ENCODE results near the gene TBC1D8. TPM values are rescaled to one million over a fixed set of nuclear protein-coding genes. Genes with fewer than 3 reads are reported as not detected.
A peak's percentile ranks its signal among the peaks of the same experiment; 100 is the strongest.

Gene TBC1D8
- total and polyA plus RNA-seq, 2 of the 13 experiments (the other 11 are each of a cell fraction or from before 2014, with no cell fraction given): 45.1 to 95.4 TPM

DNA sequence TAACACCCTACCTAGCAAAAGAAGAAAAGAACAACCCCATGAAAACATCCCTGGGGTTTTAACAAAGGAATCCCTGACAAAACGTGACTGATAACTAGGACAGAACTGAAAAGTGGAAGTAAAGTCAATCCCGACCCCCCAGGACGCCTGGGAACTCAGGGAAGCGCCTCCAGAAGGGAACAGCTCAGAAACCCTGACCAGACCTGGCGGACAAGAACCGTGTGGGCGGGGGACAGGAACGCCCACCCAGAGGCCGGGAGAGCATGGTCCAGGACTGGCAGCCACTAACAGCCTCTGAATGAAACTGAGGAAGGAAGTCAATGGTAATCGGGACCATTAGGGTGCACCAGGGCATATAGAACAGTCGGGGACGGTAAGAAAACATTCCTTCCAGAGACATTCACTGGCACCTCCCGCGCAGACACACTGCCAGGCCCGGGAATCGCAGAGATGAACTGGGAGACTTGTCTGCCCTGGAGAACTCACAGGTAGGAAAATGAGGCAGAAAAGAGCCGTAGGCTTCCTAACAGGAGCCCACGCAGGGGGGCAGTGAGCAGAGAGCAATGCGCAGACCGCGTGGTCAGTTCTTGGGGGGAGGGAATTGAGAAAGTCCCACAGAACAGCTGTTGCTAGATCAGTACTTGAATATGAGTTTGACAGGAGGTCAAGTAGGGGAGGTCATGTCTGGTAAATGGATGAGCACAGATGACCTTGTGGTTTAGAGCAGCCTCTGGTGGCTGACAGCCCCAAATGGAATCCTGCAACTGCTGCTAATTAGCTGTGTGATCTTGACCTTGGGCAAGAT, 1.3 kb upstream of the TBC1D8 start (continued):
- TF ChIP-seq ZNF761 (CRISPR knock-in tag; conservative IDR thresholded peaks at IDR 0.05): peak; percentile 81; the same call in 1 of the 2 replicates
- TF ChIP-seq ZNF766 (CRISPR knock-in tag; IDR thresholded peaks at IDR 0.05; ENCODE audit: borderline replicate concordance): no peak
- TF ChIP-seq, protein P1, sequence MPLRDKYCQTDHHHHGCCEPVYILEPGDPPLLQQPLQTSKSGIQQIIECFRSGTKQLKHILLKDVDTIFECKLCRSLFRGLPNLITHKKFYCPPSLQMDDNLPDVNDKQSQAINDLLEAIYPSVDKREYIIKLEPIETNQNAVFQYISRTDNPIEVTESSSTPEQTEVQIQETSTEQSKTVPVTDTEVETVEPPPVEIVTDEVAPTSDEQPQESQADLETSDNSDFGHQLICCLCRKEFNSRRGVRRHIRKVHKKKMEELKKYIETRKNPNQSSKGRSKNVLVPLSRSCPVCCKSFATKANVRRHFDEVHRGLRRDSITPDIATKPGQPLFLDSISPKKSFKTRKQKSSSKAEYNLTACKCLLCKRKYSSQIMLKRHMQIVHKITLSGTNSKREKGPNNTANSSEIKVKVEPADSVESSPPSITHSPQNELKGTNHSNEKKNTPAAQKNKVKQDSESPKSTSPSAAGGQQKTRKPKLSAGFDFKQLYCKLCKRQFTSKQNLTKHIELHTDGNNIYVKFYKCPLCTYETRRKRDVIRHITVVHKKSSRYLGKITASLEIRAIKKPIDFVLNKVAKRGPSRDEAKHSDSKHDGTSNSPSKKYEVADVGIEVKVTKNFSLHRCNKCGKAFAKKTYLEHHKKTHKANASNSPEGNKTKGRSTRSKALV (CRISPR knock-in tag; IDR thresholded peaks at IDR 0.05): peak; percentile 80; the same call in 1 of the 2 replicates
- TF ChIP-seq REPIN1 (CRISPR knock-in tag; IDR thresholded peaks at IDR 0.05; ENCODE audit: borderline replicate concordance, low read depth): peak; percentile 64; the same call in 1 of the 2 replicates
- TF ChIP-seq, protein P2, sequence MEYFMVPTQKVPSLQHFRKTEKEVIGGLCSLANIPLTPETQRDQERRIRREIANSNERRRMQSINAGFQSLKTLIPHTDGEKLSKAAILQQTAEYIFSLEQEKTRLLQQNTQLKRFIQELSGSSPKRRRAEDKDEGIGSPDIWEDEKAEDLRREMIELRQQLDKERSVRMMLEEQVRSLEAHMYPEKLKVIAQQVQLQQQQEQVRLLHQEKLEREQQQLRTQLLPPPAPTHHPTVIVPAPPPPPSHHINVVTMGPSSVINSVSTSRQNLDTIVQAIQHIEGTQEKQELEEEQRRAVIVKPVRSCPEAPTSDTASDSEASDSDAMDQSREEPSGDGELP (IDR thresholded peaks at IDR 0.05; ENCODE audit: borderline replicate concordance, low read depth): peak; percentile 93
- TF ChIP-seq ZNF232 (CRISPR knock-in tag; IDR thresholded peaks at IDR 0.05; ENCODE audit: borderline replicate concordance): 0 out of 2 replicates have a peak, but pooled peaks have one; percentile 75
- no peak for TF ChIP-seq HDAC6 (IDR thresholded peaks at IDR 0.05; ENCODE audit: low read depth, low read length)
- peak; percentile 43 for TF ChIP-seq CEBPG (CRISPR knock-in tag; IDR thresholded peaks at IDR 0.05)
- TF ChIP-seq, protein P3, sequence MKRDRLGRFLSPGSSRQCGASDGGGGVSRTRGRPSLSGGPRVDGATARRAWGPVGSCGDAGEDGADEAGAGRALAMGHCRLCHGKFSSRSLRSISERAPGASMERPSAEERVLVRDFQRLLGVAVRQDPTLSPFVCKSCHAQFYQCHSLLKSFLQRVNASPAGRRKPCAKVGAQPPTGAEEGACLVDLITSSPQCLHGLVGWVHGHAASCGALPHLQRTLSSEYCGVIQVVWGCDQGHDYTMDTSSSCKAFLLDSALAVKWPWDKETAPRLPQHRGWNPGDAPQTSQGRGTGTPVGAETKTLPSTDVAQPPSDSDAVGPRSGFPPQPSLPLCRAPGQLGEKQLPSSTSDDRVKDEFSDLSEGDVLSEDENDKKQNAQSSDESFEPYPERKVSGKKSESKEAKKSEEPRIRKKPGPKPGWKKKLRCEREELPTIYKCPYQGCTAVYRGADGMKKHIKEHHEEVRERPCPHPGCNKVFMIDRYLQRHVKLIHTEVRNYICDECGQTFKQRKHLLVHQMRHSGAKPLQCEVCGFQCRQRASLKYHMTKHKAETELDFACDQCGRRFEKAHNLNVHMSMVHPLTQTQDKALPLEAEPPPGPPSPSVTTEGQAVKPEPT (CRISPR knock-in tag; IDR thresholded peaks at IDR 0.05; ENCODE audit: low read depth): peak; percentile 88; the same call in 1 of the 2 replicates
- TF ChIP-seq SMC3 (IDR thresholded peaks at IDR 0.05; ENCODE audit: low read length): peak; percentile 100
- peak; percentile 67 for TF ChIP-seq ZNF687 (CRISPR knock-in tag; IDR thresholded peaks at IDR 0.05)
- TF ChIP-seq HNF4A (CRISPR knock-in tag; IDR thresholded peaks at IDR 0.05): peak; percentile 15
- TF ChIP-seq MAFG (CRISPR knock-in tag; IDR thresholded peaks at IDR 0.05): no peak
- peak; percentile 24; the same call in 1 of the 2 replicates for TF ChIP-seq KDM4B (CRISPR knock-in tag; IDR thresholded peaks at IDR 0.05)
- TF ChIP-seq ASH2L (IDR thresholded peaks at IDR 0.05; ENCODE audit: insufficient read length, low read depth, low read length): peak; percentile 9
- TF ChIP-seq ISL2 (CRISPR knock-in tag; IDR thresholded peaks at IDR 0.05): peak; percentile 53; the same call in 1 of the 2 replicates
- TF ChIP-seq NONO (IDR thresholded peaks at IDR 0.05): no peak
- TF ChIP-seq NONO (CRISPR knock-in tag; conservative IDR thresholded peaks at IDR 0.05): peak; percentile 63; the same call in 1 of the 2 replicates
- peak; percentile 18; the same call in 1 of the 2 replicates for TF ChIP-seq ZNF205 (CRISPR knock-in tag; IDR thresholded peaks at IDR 0.05)
- no peak for TF ChIP-seq PHB2 (IDR thresholded peaks at IDR 0.05; ENCODE audit: partially characterized antibody)
- TF ChIP-seq ZNF883 (CRISPR knock-in tag; IDR thresholded peaks at IDR 0.05; ENCODE audit: not compliant biosample characterization): peak; percentile 67

All from HepG2 (cell line).